Stimulated activated naive CD8-positive, alpha-beta T cell treated with anti-CD3 and anti-CD28 coated beads, Interleukin-15, Interleukin-2, amounts not matched to agents 100 ng/mL and 50 ng/mL, for 24 hours (primary cell): ENCODE measurements around the gene EPHA6.
"Not testable (repeated sequence)": the region's sequence is repeated elsewhere in the genome, so short reads cannot be mapped to it uniquely, and the experiment has no call there.

Source experiments
- H3K27ac Mint-ChIP-seq: one replicate; pipeline ENCODE4 v1.8.0; 2021; ENCODE audit warnings: mild to moderate bottlenecking, mixed read lengths
- H3K27me3 Mint-ChIP-seq: one replicate; pipeline ENCODE4 v1.8.0; 2021; ENCODE audit warnings: mixed read lengths
- H3K36me3 Mint-ChIP-seq: one replicate; pipeline ENCODE4 v1.8.0; 2021; ENCODE audit warnings: low read depth, mixed read lengths
- H3K4me1 Mint-ChIP-seq: one replicate; pipeline ENCODE4 v1.8.0; 2021; ENCODE audit warnings: low read depth, mixed read lengths
- H3K4me3 Mint-ChIP-seq: one replicate; pipeline ENCODE4 v1.8.0; 2021; ENCODE audit warnings: mild to moderate bottlenecking, mixed read lengths
- H3K9me3 Mint-ChIP-seq: one replicate; pipeline ENCODE4 v1.8.0; 2021; ENCODE audit warnings: mixed read lengths

The EPHA6 gene

DNA sequence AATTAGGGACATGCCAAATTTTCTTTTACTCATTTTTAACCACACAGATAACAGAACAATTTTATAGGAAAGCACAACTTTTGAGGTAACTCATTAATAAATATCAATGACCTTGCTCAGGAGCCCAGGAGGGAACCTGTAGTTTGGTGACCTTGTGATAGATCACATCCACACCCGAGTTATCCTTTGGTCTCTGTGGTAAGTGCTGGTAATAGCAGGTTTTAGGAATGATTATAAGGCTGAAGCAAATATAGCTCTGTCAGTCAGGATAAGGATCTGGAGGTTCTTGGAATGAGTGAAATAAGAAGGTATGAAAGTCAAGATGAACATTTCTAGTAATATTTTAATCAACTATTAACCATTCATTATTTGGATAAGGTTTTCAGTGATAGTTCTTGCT is 46.5 kb downstream of the EPHA6 start:
- Mint-ChIP-seq H3K36me3 (no peaks in the 10 kb centered on the region), H3K27me3 (no peaks in the 10 kb centered on the region), H3K27ac (no peak overlapping the region), H3K4me3 (no peak overlapping the region), H3K4me1 (no peaks in the 10 kb centered on the region), H3K9me3 (no peaks in the 10 kb centered on the region)

- H3K4me3 Mint-ChIP-seq = no peak overlapping the region
- no peaks in the 10 kb centered on the region for H3K27me3 Mint-ChIP-seq
- H3K36me3 Mint-ChIP-seq = no peaks in the 10 kb centered on the region
- no peak overlapping the region for H3K27ac Mint-ChIP-seq
- H3K4me1 Mint-ChIP-seq = no peaks in the 10 kb centered on the region
- H3K9me3 Mint-ChIP-seq = no peaks in the 10 kb centered on the region
These were observed 48.8 kb downstream of the EPHA6 start for GRCh38 chr3:96863129-96863740.

DNA sequence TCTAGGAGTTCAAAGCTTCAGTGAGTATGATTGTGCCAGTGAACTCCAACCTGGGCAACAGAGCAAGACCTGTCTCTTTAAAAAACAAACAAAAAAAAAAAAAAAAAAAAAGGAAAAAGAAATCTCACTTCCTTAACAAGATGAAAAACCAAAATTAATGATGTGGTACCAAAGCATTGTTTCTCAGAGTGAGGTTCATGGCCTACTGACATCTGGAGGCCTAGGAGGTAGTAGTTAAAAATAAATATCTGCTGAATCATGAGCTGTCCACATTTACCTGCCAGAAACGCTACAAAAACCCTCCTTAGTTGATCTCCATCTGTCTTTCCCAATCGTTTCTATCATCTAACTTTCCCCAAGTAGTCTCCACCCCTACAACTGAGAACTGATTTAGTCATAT is 51.2 kb downstream of the EPHA6 start:
- no peaks in the 10 kb centered on the region for H3K36me3 Mint-ChIP-seq
- no peaks in the 10 kb centered on the region for H3K27me3 Mint-ChIP-seq
- no peaks in the 10 kb centered on the region for H3K4me1 Mint-ChIP-seq
- H3K9me3 Mint-ChIP-seq = no peaks in the 10 kb centered on the region
- no peak overlapping the region for H3K27ac Mint-ChIP-seq
- H3K4me3 Mint-ChIP-seq = no peak overlapping the region

DNA sequence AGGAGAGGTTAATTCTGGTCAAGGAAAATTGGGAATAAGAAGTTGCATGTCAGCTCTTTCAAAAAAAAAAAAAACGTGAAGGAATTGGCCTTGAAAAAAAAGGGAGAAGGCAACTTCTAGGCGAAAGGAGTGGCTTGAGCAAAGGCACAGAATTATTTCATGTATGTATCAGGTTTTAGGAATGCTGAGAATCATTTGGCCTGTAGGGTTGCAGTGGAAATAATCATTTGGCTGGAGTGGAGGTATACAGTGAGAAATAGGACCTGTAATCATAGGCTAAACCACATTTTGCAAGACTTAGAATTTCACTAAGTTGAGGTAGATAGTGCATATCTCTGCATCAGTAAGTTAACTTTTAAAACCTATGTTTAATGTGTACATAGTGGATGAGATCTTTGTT is 54.9 kb downstream of the EPHA6 start:
- Mint-ChIP-seq H3K27ac (no peak overlapping the region), H3K4me1 (no peaks in the 10 kb centered on the region), H3K4me3 (no peak overlapping the region), H3K36me3 (no peaks in the 10 kb centered on the region), H3K9me3 (no peaks in the 10 kb centered on the region), H3K27me3 (no peaks in the 10 kb centered on the region)

GRCh38 chr3:96877510-96877909 is 63.1 kb downstream of the EPHA6 start:
- H3K27me3 Mint-ChIP-seq = no peaks in the 10 kb centered on the region
- H3K4me3 Mint-ChIP-seq = no peak overlapping the region
- no peaks in the 10 kb centered on the region for H3K4me1 Mint-ChIP-seq
- no peak overlapping the region for H3K27ac Mint-ChIP-seq
- no peaks in the 10 kb centered on the region for H3K9me3 Mint-ChIP-seq
- H3K36me3 Mint-ChIP-seq = no peaks in the 10 kb centered on the region

DNA sequence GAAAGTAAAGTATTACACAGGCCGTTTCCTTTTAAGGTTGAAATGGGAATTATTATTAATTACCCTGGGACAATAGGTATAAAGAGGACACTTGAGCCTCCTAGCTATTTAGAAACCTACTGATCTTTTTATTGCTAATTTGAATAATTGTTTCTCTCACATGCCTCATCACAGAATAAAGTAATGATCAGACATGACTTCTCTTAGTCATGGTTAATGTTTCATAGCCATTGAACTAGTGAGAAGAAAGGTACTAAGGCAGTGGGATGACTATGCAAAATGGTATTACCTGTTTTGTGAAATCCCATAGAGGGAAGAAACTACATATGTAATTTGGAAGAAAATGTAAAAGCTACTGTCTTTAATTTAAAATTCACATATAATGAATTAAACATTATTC is 85.6 kb downstream of the EPHA6 start:
- Mint-ChIP-seq H3K36me3 (no peaks in the 10 kb centered on the region), H3K4me3 (no peak overlapping the region), H3K27ac (no peak overlapping the region), H3K9me3 (peaks cover 10% of the 10 kb centered on the region), H3K4me1 (no peaks in the 10 kb centered on the region), H3K27me3 (no peaks in the 10 kb centered on the region)

- Mint-ChIP-seq H3K4me3 (no peak overlapping the region), H3K4me1 (no peaks in the 10 kb centered on the region), H3K9me3 (peaks cover 9% of the 10 kb centered on the region), H3K27me3 (no peaks in the 10 kb centered on the region), H3K36me3 (no peaks in the 10 kb centered on the region), H3K27ac (no peak overlapping the region)
These were observed 86.2 kb downstream of the EPHA6 start for GRCh38 chr3:96900566-96900965.

GRCh38 chr3:96915445-96915844 is 101.1 kb downstream of the EPHA6 start:
- Mint-ChIP-seq H3K4me1 (no peaks in the 10 kb centered on the region), H3K9me3 (peaks cover 4% of the 10 kb centered on the region), H3K36me3 (no peaks in the 10 kb centered on the region), H3K4me3 (no peak overlapping the region), H3K27me3 (no peaks in the 10 kb centered on the region), H3K27ac (no peak overlapping the region)

DNA sequence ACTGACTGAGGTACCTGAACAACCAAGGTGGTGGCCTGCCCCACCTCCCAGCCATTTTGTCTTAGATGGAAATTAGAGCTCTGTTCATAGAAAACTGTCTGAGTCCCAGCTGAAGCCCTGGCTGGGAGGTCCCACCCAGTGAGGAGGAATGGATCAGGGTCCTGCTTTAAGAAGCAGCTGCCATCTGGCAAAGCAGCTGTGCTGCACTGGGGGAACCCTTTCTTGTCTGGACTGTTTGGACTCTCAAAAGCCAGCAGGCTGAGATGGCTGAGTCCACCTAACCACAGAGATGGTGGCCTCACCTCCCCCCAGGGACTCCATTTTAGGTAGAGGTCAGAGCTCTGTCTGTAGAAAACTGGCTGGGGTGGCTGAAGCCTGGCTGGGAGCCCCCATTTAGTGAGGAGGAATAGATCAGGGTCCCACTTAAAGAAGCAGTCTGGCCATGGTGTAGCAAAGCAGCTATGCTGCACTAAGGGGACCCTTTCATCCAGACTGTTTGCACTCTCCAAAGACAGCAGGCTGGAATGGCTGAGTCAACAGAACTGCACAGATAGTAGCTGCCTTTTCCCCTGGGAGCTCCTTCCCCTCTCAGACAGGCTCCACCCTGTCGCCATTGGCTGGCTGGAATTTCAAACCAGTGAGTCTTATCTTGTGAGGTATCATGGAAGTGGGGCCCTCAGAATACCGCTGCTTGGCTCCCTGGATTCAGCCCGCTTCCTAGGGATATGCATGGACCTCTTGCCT is 116.9 kb downstream of the EPHA6 start:
- Mint-ChIP-seq H3K36me3 (no peaks in the 10 kb centered on the region), H3K4me1 (no peaks in the 10 kb centered on the region)

DNA sequence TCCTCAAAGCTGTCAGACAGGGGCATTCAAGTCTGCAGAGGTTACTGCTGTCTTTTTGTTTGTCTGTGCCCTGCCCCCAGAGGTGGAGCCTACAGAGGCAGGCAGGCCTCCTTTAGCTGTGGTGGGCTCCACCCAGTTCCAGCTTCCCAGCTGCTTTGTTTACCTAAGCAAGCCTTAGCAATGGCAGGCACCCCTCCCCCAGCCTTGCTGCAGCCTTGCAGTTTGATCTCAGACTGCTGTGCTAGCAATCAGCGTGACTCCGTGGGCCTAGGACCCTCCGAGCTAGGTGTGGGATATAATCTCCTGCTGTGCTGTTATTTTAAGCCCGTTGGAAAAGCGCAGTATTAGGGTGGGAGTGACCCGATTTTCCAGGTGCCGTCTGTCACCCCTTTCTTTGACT is 127.7 kb downstream of the EPHA6 start:
- not testable (repeated sequence) for H3K9me3 Mint-ChIP-seq, H3K27me3 Mint-ChIP-seq, H3K4me3 Mint-ChIP-seq, H3K36me3 Mint-ChIP-seq, H3K27ac Mint-ChIP-seq, H3K4me1 Mint-ChIP-seq

More for the DNA sequence above, 116.9 kb downstream of the EPHA6 start:
- Mint-ChIP-seq H3K27me3 (no peaks in the 10 kb centered on the region), H3K9me3 (peaks cover 24% of the 10 kb centered on the region), H3K27ac (no peak overlapping the region), H3K4me3 (no peak overlapping the region)

DNA sequence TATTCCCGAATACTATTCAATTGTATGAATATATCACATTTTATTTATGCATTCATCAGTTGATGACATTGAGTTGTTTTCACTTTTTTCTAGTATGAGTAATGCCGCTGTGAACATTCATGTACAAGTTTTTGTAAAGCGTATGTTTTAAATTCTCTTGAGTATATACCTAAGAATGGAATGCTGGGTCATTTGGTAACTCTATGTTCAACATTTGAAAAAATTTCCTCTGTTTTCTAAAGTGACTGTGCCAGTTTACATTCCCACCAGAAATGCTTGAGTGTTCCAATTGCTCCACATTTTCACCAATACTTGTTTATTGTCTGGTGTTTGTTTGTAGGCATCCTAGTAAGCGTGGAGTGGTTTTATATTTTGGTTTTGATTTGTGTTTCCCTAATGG is 144.5 kb downstream of the EPHA6 start:
- H3K36me3 Mint-ChIP-seq = no peaks in the 10 kb centered on the region
- no peak overlapping the region for H3K4me3 Mint-ChIP-seq
- no peak overlapping the region for H3K27ac Mint-ChIP-seq
- H3K9me3 Mint-ChIP-seq = peaks cover 15% of the 10 kb centered on the region
- no peaks in the 10 kb centered on the region for H3K27me3 Mint-ChIP-seq
- no peaks in the 10 kb centered on the region for H3K4me1 Mint-ChIP-seq

GRCh38 chr3:96959474-96959873 is 145.1 kb downstream of the EPHA6 start:
- Mint-ChIP-seq H3K4me3 (no peak overlapping the region), H3K9me3 (peaks cover 17% of the 10 kb centered on the region), H3K27ac (no peak overlapping the region), H3K27me3 (no peaks in the 10 kb centered on the region), H3K4me1 (no peaks in the 10 kb centered on the region), H3K36me3 (no peaks in the 10 kb centered on the region)

GRCh38 chr3:96959901-96960641 is 145.7 kb downstream of the EPHA6 start:
- Mint-ChIP-seq H3K27ac (no peak overlapping the region), H3K4me3 (no peak overlapping the region), H3K4me1 (no peaks in the 10 kb centered on the region), H3K9me3 (peaks cover 18% of the 10 kb centered on the region), H3K27me3 (no peaks in the 10 kb centered on the region), H3K36me3 (no peaks in the 10 kb centered on the region)

DNA sequence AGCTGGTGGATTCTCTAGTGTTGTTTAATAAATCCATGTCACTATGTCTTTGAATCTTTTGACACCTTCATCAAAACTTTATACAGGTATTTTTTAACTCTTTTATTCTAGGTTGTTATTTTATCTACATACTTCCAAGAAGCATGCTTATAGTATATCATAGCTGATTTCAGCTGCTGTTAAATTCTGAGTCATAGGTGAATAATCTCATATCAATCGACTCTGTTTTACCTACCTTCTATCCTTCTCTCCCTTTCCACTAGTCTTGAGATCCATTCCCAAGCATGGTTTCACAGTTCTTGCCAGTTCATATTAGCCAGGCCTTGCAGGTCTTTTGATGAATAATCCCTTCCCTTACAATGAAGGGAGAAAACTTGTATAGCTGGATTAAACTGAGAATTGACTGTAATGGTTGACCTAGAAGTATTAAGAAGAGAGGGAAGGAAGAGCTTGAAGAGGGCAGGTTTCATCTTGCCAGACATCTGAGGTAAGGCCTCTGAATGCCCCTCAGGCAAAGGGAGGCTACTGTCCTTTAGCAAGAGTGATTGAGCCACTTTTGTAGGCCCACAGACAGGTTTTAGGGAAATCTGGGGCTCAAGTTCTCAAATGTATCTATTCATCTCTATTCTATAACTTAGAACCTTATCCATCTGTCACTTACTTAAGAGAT is 146.4 kb downstream of the EPHA6 start:
- peaks cover 18% of the 10 kb centered on the region for H3K9me3 Mint-ChIP-seq
- H3K27ac Mint-ChIP-seq = no peak overlapping the region
- H3K4me1 Mint-ChIP-seq = no peaks in the 10 kb centered on the region

DNA sequence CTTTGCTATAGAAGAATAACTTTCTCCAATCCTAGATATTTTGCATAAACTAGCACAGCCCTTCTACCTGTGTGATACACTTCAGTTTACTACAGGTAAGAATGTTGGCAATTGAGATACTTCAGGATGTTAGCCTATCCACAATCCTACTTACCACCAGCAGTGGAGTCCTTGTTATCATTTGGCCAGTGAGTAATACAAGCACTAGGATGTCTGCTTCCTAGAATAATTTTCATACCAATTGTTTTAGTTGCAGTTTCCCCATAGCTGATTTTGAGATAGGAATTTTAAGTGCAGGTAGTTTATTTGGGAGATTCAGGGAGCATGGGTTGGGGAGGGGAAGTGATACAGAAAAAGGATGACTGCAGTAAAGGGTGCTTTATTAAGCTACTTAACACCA is 147.2 kb downstream of the EPHA6 start:
- no peaks in the 10 kb centered on the region for H3K4me1 Mint-ChIP-seq
- H3K9me3 Mint-ChIP-seq = peaks cover 18% of the 10 kb centered on the region
- no peak overlapping the region for H3K4me3 Mint-ChIP-seq
- H3K27ac Mint-ChIP-seq = no peak overlapping the region
- no peaks in the 10 kb centered on the region for H3K27me3 Mint-ChIP-seq
- H3K36me3 Mint-ChIP-seq = no peaks in the 10 kb centered on the region

More for the DNA sequence above, 146.4 kb downstream of the EPHA6 start:
- Mint-ChIP-seq H3K4me3 (no peak overlapping the region), H3K27me3 (no peaks in the 10 kb centered on the region), H3K36me3 (no peaks in the 10 kb centered on the region)
